IMR-90 (cell line): ENCODE data around the gene OR10H3. TPM values are rescaled to one million over a fixed set of nuclear protein-coding genes. Genes with fewer than 3 reads are reported as not detected.

Experiments used
- ATAC-seq: fragments of 200-7000 bp; cut with Tn5 transposase; 2 replicates; pipeline ENCODE4 v1.9.1; 2020; ENCODE audit warnings: low read depth, mild to moderate bottlenecking, moderate library complexity
- BruUV-seq: library from RNA; stranded (reverse); fragments of 400-500 nt; replicated peaks from 2 replicates; lab custom pipeline; 2021; lab: Mats Ljungman, UMichigan
- CTCF ChIA-PET: fragments of 300-600 bp; formaldehyde crosslinking; extraction: SDS; loops from one replicate; lab custom pipeline; 2021; ENCODE audit warnings: antibody characterized with exemption; lab: Yijun Ruan, JAX
- POLR2A ChIA-PET: fragments of 300-600 bp; sonication (Branson Sonifier 250); formaldehyde crosslinking; loops from one replicate; lab custom pipeline; 2022; ENCODE audit warnings: antibody characterized with exemption; ENCODE audit not compliant: unreplicated experiment; lab: Charles Lee
- DNase-seq: peaks from one replicate; pipeline ENCODE4 v3.0.0; 2013
- H2AFZ ChIP-seq: replicated peaks from 2 replicates; pipeline ENCODE3; 2013; ENCODE audit warnings: low read length, mild to moderate bottlenecking; ENCODE audit not compliant: poor library complexity
- H2AK5ac ChIP-seq: 2 replicates; pipeline ENCODE4 v1.6.1; 2013; ENCODE audit warnings: low read depth, low read length, inconsistent platforms
- H2AK9ac ChIP-seq: replicated peaks from 2 replicates; pipeline ENCODE3; 2013; ENCODE audit warnings: mild to moderate bottlenecking, low read depth, low read length, moderate library complexity; ENCODE audit not compliant: poor library complexity
- H2BK120ac ChIP-seq: 2 replicates; pipeline ENCODE4 v1.6.1; 2013; ENCODE audit warnings: low read depth, low read length, inconsistent platforms
- H2BK15ac ChIP-seq: 3 replicates; pipeline ENCODE4 v1.6.1; 2013; ENCODE audit warnings: low read depth, low read length, inconsistent platforms
- H2BK20ac ChIP-seq: 2 replicates; pipeline ENCODE4 v1.6.1; 2013; ENCODE audit warnings: low read depth, mild to moderate bottlenecking, inconsistent platforms, low read length, moderate library complexity
- H2BK5ac ChIP-seq: 2 replicates; pipeline ENCODE4 v1.6.1; 2013; ENCODE audit warnings: mild to moderate bottlenecking, low read depth, low read length, inconsistent platforms; ENCODE audit not compliant: poor library complexity, severe bottlenecking
- H3K14ac ChIP-seq: replicated peaks from 2 replicates; pipeline ENCODE4 v1.6.1; 2013; ENCODE audit warnings: low read depth, low read length, inconsistent platforms
- H3K18ac ChIP-seq: 2 replicates; pipeline ENCODE4 v1.6.1; 2013; ENCODE audit warnings: low read depth, low read length, control low read depth
- H3K23ac ChIP-seq: 2 replicates; pipeline ENCODE4 v1.6.1; 2013; ENCODE audit warnings: low read depth, low read length, inconsistent platforms
- H3K27ac ChIP-seq: 2 replicates; pipeline ENCODE4 v1.5.1; 2013; ENCODE audit warnings: mild to moderate bottlenecking, control low read depth, low read length; ENCODE audit not compliant: insufficient read depth
- H3K27me3 ChIP-seq: 2 replicates; pipeline ENCODE4 v1.6.1; 2013; ENCODE audit warnings: low read length; ENCODE audit not compliant: control insufficient read depth, insufficient read depth
- H3K36me3 ChIP-seq: 2 replicates; pipeline ENCODE4 v1.6.1; 2013; ENCODE audit warnings: low read length, mixed read lengths; ENCODE audit not compliant: control insufficient read depth, insufficient read depth
- H3K4ac ChIP-seq: 2 replicates; pipeline ENCODE4 v1.6.1; 2013; ENCODE audit warnings: low read depth, low read length, inconsistent platforms
- H3K4me1 ChIP-seq: 2 replicates; pipeline ENCODE4 v1.6.1; 2013; ENCODE audit warnings: low read length, mixed read lengths; ENCODE audit not compliant: control insufficient read depth, insufficient read depth
- H3K4me2 ChIP-seq: 2 replicates; pipeline ENCODE4 v1.6.1; 2013; ENCODE audit warnings: low read depth, mild to moderate bottlenecking, control low read depth, low read length, moderate library complexity
- H3K4me3 ChIP-seq: 2 replicates; pipeline ENCODE4 v1.5.1; 2013; ENCODE audit warnings: low read depth, mild to moderate bottlenecking, control low read depth, low read length, moderate library complexity; ENCODE audit not compliant: insufficient read depth
- H3K56ac ChIP-seq: 2 replicates; pipeline ENCODE4 v1.6.1; 2013; ENCODE audit warnings: low read length, inconsistent platforms; ENCODE audit not compliant: insufficient read depth; ENCODE audit errors: extremely low read depth
- H3K79me1 ChIP-seq, 2 experiments: 2 replicates each; pipeline ENCODE4 v1.6.1; 2013; ENCODE audit warnings: low read length in 2 of 2, inconsistent platforms in 1 of 2, low read depth in 1 of 2
- H3K9ac ChIP-seq: 2 replicates; pipeline ENCODE4 v1.6.1; 2013; ENCODE audit warnings: low read depth, low read length, control low read depth
- H3K9me1 ChIP-seq: 2 replicates; pipeline ENCODE4 v1.6.1; 2013; ENCODE audit warnings: low read length, inconsistent platforms; ENCODE audit not compliant: insufficient read depth
- H3K9me3 ChIP-seq: 2 replicates; pipeline ENCODE4 v1.6.1; 2013; ENCODE audit warnings: low read length; ENCODE audit not compliant: control insufficient read depth, insufficient read depth
- H4K20me1 ChIP-seq: 2 replicates; pipeline ENCODE4 v1.6.1; 2013; ENCODE audit warnings: low read length, inconsistent platforms; ENCODE audit not compliant: insufficient read depth
- H4K5ac ChIP-seq: 2 replicates; pipeline ENCODE4 v1.6.1; 2013; ENCODE audit warnings: mild to moderate bottlenecking, low read depth, low read length, control low read depth
- H4K8ac ChIP-seq, 2 experiments: 2 replicates each; pipeline ENCODE4 v1.6.1; 2013; ENCODE audit warnings: low read depth in 2 of 2, low read length in 2 of 2, control low read depth in 1 of 2, inconsistent platforms in 1 of 2
- H4K91ac ChIP-seq: 2 replicates; pipeline ENCODE4 v1.6.1; 2013; ENCODE audit warnings: low read depth, low read length, inconsistent platforms; ENCODE audit not compliant: insufficient read depth
- FOS ChIP-seq: fragments of 150-350 bp; IDR thresholded peaks from 2 replicates; pipeline ENCODE4 v1.6.1; 2016; ENCODE audit warnings: low read depth, low read length
- NFE2L2 ChIP-seq: fragments of 150-350 bp; IDR thresholded peaks from 2 replicates; pipeline ENCODE4 v1.6.1; 2016; ENCODE audit warnings: low read depth, mild to moderate bottlenecking, low read length
- RFX5 ChIP-seq: IDR thresholded peaks from 2 replicates; pipeline ENCODE4 v1.8.0; 2012; ENCODE audit warnings: low read depth, mild to moderate bottlenecking, low read length, moderate library complexity
- WGBS, 2 experiments: methylation state at CpG; one replicate each; pipeline versions ENCODE4 v1.1.5 to v1.1.7; 2013; ENCODE audit warnings: missing lambda C conversion rate in 2 of 2; ENCODE audit not compliant: insufficient read length in 1 of 2; ENCODE audit errors: extremely low coverage in 2 of 2; 5-methylcytosine and 5-hydroxymethylcytosine counted together
- dilution Hi-C: fragments of 300-500 bp; cut with HindIII; formaldehyde crosslinking; loops from one replicate; pipeline ENCODE4 v1.14.3; 2018; ENCODE audit warnings: low sequenced_read_pairs; ENCODE audit not compliant: unreplicated experiment
- in situ Hi-C: fragments of 300-500 bp; cut with MboI; formaldehyde crosslinking; loops from 3 replicates; pipeline ENCODE4 v1.14.3; 2019; ENCODE audit warnings: low sequenced_read_pairs, inconsistent platforms, mixed read lengths
- intact Hi-C: fragments of 100-400 bp; cut with micrococcal nuclease; formaldehyde crosslinking; loops from 2 replicates; pipeline ENCODE4 v1.10.0; 2022
- polyA plus RNA-seq, 3 experiments: library from polyadenylated mRNA; depleted of rRNA; stranded (reverse); fragments of >200 nt; gene quantifications; 2 replicates each; pipeline ENCODE4 v1.2.3, GENCODE V29; 2012; ENCODE audit warnings: low replicate concordance in 1 of 3
- total RNA-seq: library from RNA; depleted of rRNA; stranded (reverse); fragments of >200 nt; gene quantifications from 2 replicates; pipeline ENCODE4 v1.2.3, GENCODE V29; 2012

OR10H3 gene
- total and polyA plus RNA-seq, 2 of the 4 experiments (the other 2 are of a cell fraction) = not detected

DNA sequence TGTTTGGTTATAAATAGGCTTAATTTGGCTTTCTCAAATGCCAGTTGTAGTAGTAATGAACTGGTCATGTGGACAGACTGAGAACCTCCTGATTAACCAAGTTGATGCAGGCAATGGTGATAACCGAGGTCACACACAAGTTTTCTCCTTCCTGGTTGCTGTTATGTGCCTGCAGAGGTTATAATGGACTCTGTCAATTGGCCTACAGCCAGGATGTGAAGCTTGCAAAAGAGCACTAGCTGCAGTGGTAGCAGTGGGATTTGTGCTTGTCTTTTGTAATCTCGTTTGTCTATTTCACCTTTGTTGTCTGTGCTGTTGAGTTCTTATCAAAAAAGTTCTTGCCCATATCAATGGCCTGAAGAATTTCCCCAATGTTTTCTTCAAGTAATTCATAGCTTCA lies 20.6 kb downstream of the OR10H3 start:
- ATAC-seq (no peak), DNase-seq (no peak)
- Histone ChIP-seq H3K4me1 (no peaks in the 10 kb centered on the region), H3K9ac (no peak overlapping the region), H2BK5ac (no peak overlapping the region), H4K5ac (no peak overlapping the region), H3K9me3 (peaks cover 19% of the 10 kb centered on the region), H2AFZ (no peak overlapping the region), H4K8ac (no peak overlapping the region), H2BK120ac (no peak overlapping the region), H2AK9ac (no peak overlapping the region), H3K79me1 (no peaks in the 10 kb centered on the region), H4K91ac (no peak overlapping the region), H2AK5ac (no peak overlapping the region), H3K18ac (no peak overlapping the region), H2BK15ac (no peak overlapping the region), H3K27ac (no peak overlapping the region), H3K14ac (no peak overlapping the region), H3K27me3 (no peaks in the 10 kb centered on the region), H2BK20ac (no peak overlapping the region), H3K9me1 (no peaks in the 10 kb centered on the region), H3K4ac (no peak overlapping the region), H3K4me3 (no peak overlapping the region), H3K36me3 (no peaks in the 10 kb centered on the region), H3K4me2 (no peak overlapping the region), H3K23ac (no peak overlapping the region), H3K56ac (no peak overlapping the region), H4K20me1 (no peaks in the 10 kb centered on the region)
- intact Hi-C loops = no loop called here
- in situ Hi-C loops = no loop called here
- TF ChIP-seq FOS (no peak), RFX5 (no peak), NFE2L2 (no peak)
- CTCF ChIA-PET = no interaction called here
- WGBS, 2 experiments = no CpG with 5 or more reads among the region's 2 CpGs
- POLR2A ChIA-PET = no interaction called here
- dilution Hi-C loops = no loop called here
- BruUV-seq = no TSS peak
